ENCODE measurements around the gene BRD3. TPM values are rescaled to one million over a fixed set of nuclear protein-coding genes. Genes with fewer than 3 reads are reported as not detected.

BRD3 gene
- polyA plus RNA-seq, 1 donor (not counting 4 experiments of a cell fraction or from before 2014, with no cell fraction given), result 3.3 TPM

- no peaks in the 10 kb centered on the region for H3K4me1 ChIP-seq (ENCODE audit: control insufficient read depth, extremely low read depth, insufficient read depth, low read length)
- H3K4me2 ChIP-seq (ENCODE audit: control insufficient read depth, extremely low read depth, insufficient read depth, low read depth, low read length), result no peak overlapping the region
- dilution Hi-C loops (cut with MboI; ENCODE audit: extremely low pct_ligation_motif_present, low sequenced_read_pairs), result no loop called here
- no peak overlapping the region for H3K27ac ChIP-seq (ENCODE audit: control insufficient read depth, insufficient read depth, low read length)
- FAIRE-seq (no peak), DNase-seq (ENCODE audit: low read depth, low spot score) (no peak)
- H3K9me1 ChIP-seq (ENCODE audit: control insufficient read depth, extremely low read depth, insufficient read depth, low read length), result no peaks in the 10 kb centered on the region
- no peak overlapping the region for H2AFZ ChIP-seq (ENCODE audit: control insufficient read depth, low read length)
- H3K9me3 ChIP-seq (ENCODE audit: control insufficient read depth, low read depth, low read length), result no peaks in the 10 kb centered on the region
- no peak overlapping the region for H3K9ac ChIP-seq (ENCODE audit: control insufficient read depth, extremely low read depth, insufficient read depth, low read length)
- no peak for TF ChIP-seq EZH2 (IDR thresholded peaks at IDR 0.05; ENCODE audit: low read length)
- TF ChIP-seq, protein P1, sequence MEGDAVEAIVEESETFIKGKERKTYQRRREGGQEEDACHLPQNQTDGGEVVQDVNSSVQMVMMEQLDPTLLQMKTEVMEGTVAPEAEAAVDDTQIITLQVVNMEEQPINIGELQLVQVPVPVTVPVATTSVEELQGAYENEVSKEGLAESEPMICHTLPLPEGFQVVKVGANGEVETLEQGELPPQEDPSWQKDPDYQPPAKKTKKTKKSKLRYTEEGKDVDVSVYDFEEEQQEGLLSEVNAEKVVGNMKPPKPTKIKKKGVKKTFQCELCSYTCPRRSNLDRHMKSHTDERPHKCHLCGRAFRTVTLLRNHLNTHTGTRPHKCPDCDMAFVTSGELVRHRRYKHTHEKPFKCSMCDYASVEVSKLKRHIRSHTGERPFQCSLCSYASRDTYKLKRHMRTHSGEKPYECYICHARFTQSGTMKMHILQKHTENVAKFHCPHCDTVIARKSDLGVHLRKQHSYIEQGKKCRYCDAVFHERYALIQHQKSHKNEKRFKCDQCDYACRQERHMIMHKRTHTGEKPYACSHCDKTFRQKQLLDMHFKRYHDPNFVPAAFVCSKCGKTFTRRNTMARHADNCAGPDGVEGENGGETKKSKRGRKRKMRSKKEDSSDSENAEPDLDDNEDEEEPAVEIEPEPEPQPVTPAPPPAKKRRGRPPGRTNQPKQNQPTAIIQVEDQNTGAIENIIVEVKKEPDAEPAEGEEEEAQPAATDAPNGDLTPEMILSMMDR (optimal IDR thresholded peaks at IDR 0.05 in 1 of 3, IDR thresholded peaks at IDR 0.05 in 1 of 3, conservative IDR thresholded peaks at IDR 0.05 in 1 of 3; ENCODE audit: extremely low read depth in 1 of 3, insufficient read depth in 2 of 3, low read length in 3 of 3), result no peak
- H4K20me1 ChIP-seq (ENCODE audit: control insufficient read depth, extremely low read depth, insufficient read depth, low read length), result no peaks in the 10 kb centered on the region
- H3K79me2 ChIP-seq (ENCODE audit: control insufficient read depth, insufficient read depth, low read length), result no peaks in the 10 kb centered on the region
- H3K36me3 ChIP-seq (ENCODE audit: control insufficient read depth in 2 of 2, extremely low read depth in 1 of 2, insufficient read depth in 2 of 2, low read length in 2 of 2), result peaks cover 4 to 23% of the 10 kb centered on the region in 2 experiments
- H3K4me3 ChIP-seq (ENCODE audit: control insufficient read depth in 2 of 3, extremely low read depth in 1 of 3, insufficient read depth in 2 of 3, low read depth in 1 of 3, low read length in 3 of 3), result no peak overlapping the region
- H3K27me3 ChIP-seq (ENCODE audit: control insufficient read depth, extremely low read depth, insufficient read depth, low read length), result no peaks in the 10 kb centered on the region
Measured at GRCh38 chr9:134041649-134041962, 26.2 kb downstream of the BRD3 start.

GRCh38 chr9:134040781-134041648, 26.8 kb downstream of the BRD3 start:
- Histone ChIP-seq H3K4me3 (ENCODE audit: control insufficient read depth in 2 of 3, extremely low read depth in 1 of 3, insufficient read depth in 2 of 3, low read depth in 1 of 3, low read length in 3 of 3) (no peak overlapping the region), H2AFZ (ENCODE audit: control insufficient read depth, low read length) (no peak overlapping the region), H3K9me3 (ENCODE audit: control insufficient read depth, low read depth, low read length) (no peaks in the 10 kb centered on the region), H3K9me1 (ENCODE audit: control insufficient read depth, extremely low read depth, insufficient read depth, low read length) (no peaks in the 10 kb centered on the region), H3K79me2 (ENCODE audit: control insufficient read depth, insufficient read depth, low read length) (no peaks in the 10 kb centered on the region), H3K9ac (ENCODE audit: control insufficient read depth, extremely low read depth, insufficient read depth, low read length) (no peak overlapping the region), H3K27ac (ENCODE audit: control insufficient read depth, insufficient read depth, low read length) (no peak overlapping the region), H3K36me3 (ENCODE audit: control insufficient read depth in 2 of 2, extremely low read depth in 1 of 2, insufficient read depth in 2 of 2, low read length in 2 of 2) (peaks cover 4 to 24% of the 10 kb centered on the region in 2 experiments), H4K20me1 (ENCODE audit: control insufficient read depth, extremely low read depth, insufficient read depth, low read length) (no peaks in the 10 kb centered on the region), H3K27me3 (ENCODE audit: control insufficient read depth, extremely low read depth, insufficient read depth, low read length) (no peaks in the 10 kb centered on the region), H3K4me1 (ENCODE audit: control insufficient read depth, extremely low read depth, insufficient read depth, low read length) (no peaks in the 10 kb centered on the region), H3K4me2 (ENCODE audit: control insufficient read depth, extremely low read depth, insufficient read depth, low read depth, low read length) (no peak overlapping the region)
- dilution Hi-C loops (cut with MboI; ENCODE audit: extremely low pct_ligation_motif_present, low sequenced_read_pairs), result no loop called here
- DNase-seq (ENCODE audit: low read depth, low spot score), result no peak
- TF ChIP-seq, protein P1 (optimal IDR thresholded peaks at IDR 0.05 in 1 of 3, IDR thresholded peaks at IDR 0.05 in 1 of 3, conservative IDR thresholded peaks at IDR 0.05 in 1 of 3; ENCODE audit: extremely low read depth in 1 of 3, insufficient read depth in 2 of 3, low read length in 3 of 3), result no peak
- TF ChIP-seq EZH2 (IDR thresholded peaks at IDR 0.05; ENCODE audit: low read length), result no peak
- FAIRE-seq, result no peak
